Measurements from ENCODE around the gene PSMD13.

Gene PSMD13

DNA sequence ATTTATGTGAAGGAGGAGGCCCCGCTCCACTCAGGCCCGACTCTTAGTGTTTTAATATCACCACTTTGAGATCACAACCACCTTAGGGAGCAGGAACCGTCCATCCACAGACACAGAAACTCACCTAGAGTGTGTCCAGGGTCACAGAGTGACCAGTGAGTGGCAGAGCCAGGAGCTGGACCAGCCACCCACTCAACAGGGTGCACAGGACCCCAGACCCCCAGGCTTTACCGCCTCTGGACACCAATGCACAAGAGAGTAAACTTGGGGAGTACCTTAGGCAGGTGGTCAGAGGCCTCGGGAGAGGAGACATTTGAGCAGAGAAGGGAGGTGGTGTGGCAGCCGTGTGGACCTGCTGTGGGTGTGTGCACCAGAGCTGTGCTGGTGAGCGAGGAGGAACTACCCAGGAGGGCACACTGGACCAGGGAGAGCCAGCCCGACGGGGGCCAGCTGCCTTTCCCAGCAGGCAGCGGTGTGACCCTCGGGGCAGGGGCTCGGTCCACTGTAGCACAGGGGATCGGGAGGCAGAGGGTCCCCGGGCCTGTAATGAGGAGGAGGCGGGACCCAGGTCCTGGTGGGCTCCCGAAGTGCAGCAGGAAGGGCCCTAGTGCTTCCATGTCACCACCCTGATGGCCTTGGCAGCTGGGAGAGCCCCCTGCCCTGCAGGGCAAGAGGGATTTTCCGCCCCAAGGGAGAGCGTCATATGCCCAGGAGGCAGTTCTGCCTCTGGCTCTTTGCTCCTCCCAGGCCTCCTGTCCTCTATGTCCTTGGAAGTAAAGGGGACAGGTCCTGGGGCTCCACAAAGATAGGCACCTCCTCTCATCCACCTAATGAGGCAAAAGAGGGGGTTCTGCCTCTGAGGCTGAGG lies 33.9 kb downstream of the PSMD13 start:
- in situ Hi-C loops (cut with MboI; ENCODE audit: low sequenced_read_pairs), result no loop called here

- in situ Hi-C loops (cut with MboI; ENCODE audit: low sequenced_read_pairs), result no loop called here
These were observed 34.5 kb downstream of the PSMD13 start for GRCh38 chr11:271319-271715.

GRCh38 chr11:272195-272930 lies 35.6 kb downstream of the PSMD13 start:
- in situ Hi-C loops (cut with MboI; ENCODE audit: low sequenced_read_pairs), result no loop called here

DNA sequence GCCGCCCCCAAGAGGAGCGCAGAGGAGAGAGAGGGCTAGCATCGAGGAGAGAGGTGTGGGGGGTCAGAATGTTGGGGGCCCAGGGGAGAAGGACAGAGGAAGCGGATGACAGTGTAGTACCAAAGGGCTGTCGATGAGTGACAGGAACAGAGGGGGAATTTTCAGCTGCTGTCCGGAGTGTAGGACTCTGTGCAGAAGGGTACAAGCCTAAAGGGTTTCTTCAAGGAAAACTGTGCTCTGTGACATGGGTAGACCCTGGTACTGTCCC lies 36.1 kb downstream of the PSMD13 start:
- in situ Hi-C loops (cut with MboI; ENCODE audit: low sequenced_read_pairs), result no loop called here

DNA sequence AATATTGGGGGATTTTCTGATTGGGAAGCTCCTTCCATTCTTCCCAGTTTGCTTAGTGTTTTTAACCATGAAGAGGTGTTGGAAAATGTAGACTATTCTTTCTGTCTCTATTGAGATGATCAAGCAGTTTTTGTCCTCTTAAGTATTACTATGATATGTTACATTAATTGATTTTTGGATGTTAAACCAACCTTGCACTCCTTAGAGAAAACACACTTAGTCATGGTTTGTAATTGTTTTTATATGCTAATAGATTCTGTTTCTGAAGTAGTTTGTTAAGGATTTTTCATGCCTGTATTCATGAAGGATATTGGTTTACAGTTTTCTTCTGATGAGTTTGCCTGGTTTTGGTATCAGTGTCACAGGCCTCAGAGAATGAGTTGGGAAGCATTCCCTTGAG lies 39.4 kb downstream of the PSMD13 start:
- in situ Hi-C loops (cut with MboI; ENCODE audit: low sequenced_read_pairs), result no loop called here

DNA sequence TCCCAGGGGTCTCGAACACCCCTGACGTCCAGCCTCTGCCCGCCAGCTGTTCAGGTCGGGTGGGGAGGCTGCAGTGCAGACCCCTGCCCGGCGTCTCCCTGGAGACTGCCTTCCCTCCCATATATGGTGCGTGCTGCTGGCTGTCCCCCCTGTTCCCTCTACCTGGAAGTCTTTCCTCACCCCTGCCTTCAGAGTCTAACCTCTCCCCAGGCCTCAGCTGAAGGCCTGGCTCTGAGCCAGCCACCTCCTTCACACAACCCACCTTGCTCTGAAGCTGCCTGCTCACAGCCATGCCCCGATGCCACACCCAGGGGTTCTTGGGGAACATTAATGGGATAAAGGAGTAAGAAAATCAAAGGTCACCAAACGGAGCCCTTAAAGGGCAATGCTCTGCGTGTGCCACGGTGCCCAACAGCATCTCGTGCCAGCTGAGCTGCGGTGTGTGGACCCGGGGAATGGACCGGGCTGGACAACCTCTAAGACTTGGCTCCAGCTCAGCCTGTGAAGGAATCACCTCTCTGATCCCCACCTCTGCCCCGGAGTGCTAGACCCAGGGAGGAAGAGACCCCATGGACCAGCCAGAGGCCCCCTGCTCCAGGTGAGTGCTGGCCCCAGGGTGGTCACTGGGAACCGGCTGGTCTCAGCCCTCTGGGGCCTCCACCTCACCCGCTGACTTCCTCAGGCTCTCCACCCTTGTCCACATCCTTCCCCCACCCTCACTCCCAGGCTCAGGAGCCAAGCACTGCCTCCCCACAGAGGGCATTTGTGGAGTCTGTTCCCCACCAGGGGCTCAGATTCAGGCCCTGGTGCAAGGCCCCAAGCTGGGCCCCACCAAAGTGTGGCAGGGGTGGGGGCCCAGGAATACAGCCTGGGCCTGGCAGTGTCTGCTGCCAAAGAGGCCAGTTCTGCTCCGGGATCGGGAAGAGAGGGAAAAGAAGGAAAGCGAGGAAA lies 41.5 kb downstream of the PSMD13 start, which contains the start of gene NLRP6:
NLRP6 (plus strand) TSS at position 407 of the 951 bp plus-strand sequence; CDS start at position 570, 163 bp downstream.
- in situ Hi-C loops (cut with MboI; ENCODE audit: low sequenced_read_pairs), result no loop called here

- in situ Hi-C loops (cut with MboI; ENCODE audit: low sequenced_read_pairs), result no loop called here
These were observed 42.5 kb downstream of the PSMD13 start for GRCh38 chr11:279040-279965.

- in situ Hi-C loops (cut with MboI; ENCODE audit: low sequenced_read_pairs), result no loop called here
These were observed 43.4 kb downstream of the PSMD13 start for GRCh38 chr11:279966-280705.

DNA sequence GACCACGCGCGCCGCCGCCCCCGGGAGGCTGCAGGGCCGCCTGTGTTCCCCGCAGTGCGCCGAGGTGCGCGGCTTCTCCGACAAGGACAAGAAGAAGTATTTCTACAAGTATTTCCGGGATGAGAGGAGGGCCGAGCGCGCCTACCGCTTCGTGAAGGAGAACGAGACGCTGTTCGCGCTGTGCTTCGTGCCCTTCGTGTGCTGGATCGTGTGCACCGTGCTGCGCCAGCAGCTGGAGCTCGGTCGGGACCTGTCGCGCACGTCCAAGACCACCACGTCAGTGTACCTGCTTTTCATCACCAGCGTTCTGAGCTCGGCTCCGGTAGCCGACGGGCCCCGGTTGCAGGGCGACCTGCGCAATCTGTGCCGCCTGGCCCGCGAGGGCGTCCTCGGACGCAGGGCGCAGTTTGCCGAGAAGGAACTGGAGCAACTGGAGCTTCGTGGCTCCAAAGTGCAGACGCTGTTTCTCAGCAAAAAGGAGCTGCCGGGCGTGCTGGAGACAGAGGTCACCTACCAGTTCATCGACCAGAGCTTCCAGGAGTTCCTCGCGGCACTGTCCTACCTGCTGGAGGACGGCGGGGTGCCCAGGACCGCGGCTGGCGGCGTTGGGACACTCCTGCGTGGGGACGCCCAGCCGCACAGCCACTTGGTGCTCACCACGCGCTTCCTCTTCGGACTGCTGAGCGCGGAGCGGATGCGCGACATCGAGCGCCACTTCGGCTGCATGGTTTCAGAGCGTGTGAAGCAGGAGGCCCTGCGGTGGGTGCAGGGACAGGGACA lies 44.1 kb downstream of the PSMD13 start:
- in situ Hi-C loops (cut with MboI; ENCODE audit: low sequenced_read_pairs), result no loop called here

DNA sequence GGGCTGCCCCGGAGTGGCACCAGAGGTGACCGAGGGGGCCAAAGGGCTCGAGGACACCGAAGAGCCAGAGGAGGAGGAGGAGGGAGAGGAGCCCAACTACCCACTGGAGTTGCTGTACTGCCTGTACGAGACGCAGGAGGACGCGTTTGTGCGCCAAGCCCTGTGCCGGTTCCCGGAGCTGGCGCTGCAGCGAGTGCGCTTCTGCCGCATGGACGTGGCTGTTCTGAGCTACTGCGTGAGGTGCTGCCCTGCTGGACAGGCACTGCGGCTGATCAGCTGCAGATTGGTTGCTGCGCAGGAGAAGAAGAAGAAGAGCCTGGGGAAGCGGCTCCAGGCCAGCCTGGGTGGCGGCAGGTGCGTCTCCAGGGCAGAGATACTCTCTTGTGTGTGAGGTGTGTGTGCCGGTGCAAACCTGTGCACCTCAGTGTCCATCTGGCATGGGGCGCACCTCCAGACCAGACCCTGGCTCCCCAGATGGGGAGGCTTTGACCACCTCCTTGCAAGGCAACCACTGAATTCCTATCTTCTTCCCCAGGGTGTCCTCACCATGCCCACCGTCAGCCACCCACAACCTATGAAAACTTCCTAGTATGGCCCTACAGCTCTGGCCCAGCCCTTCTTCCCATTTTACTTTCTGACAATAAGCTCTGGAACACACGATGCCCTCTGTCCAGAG lies 44.8 kb downstream of the PSMD13 start:
- in situ Hi-C loops (cut with MboI; ENCODE audit: low sequenced_read_pairs), result no loop called here

DNA sequence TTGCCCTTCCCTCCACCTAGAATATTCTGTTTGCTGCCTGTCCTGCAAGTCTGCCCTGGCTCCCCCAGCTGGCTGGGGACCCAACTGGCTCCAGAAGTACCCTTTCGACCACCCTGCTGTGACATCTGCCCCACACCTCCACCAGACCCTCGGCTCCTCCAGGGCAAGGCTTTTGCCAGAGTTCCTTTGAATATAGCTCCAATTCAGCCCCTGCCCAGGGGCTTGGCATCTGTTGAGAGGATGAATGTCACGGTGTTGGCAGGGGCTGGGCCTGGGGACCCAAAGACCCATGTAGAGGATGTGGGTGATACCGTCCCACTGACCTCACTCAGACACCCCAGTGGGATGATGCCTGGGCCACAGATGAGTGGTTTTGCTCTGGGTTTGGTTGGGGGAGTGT lies 45.4 kb downstream of the PSMD13 start:
- in situ Hi-C loops (cut with MboI; ENCODE audit: low sequenced_read_pairs), result no loop called here

- in situ Hi-C loops (cut with MboI; ENCODE audit: low sequenced_read_pairs), result no loop called here
These were observed 46.0 kb downstream of the PSMD13 start for GRCh38 chr11:282630-283360.

GRCh38 chr11:283405-284104 lies 46.8 kb downstream of the PSMD13 start:
- in situ Hi-C loops (cut with MboI; ENCODE audit: low sequenced_read_pairs), result no loop called here

DNA sequence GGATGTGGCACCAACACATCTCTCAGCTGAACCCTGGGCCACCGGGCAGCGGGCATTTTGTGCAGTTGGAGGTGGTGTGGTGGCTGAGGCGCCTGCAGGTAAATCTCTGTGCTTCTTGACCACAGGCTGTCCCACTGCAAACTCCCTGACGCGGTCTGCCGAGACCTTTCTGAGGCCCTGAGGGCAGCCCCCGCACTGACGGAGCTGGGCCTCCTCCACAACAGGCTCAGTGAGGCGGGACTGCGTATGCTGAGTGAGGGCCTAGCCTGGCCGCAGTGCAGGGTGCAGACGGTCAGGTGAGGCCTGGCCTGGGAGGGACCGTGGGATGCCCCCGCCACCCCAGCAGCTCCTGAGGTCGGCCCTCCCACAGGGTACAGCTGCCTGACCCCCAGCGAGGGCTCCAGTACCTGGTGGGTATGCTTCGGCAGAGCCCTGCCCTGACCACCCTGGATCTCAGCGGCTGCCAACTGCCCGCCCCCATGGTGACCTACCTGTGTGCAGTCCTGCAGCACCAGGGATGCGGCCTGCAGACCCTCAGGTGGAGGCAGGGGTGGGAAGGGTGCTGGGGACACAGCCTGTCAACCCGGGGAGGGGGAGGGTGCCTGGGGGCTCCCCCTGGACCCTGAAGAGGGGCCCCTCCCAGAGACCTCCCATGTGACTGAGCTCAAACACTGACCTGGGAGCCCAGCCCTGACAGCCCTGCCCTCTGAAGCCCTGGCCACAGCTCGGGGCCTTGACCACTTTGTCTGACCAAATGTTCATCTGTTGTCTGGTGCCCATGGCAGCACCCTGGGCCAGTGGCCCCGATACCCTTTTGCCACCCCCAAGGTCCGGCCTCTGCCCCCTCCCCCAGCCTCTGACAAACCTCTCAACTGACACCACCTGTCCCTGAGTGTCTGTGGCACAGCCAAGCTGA lies 47.6 kb downstream of the PSMD13 start:
- in situ Hi-C loops (cut with MboI; ENCODE audit: low sequenced_read_pairs), result no loop called here

- in situ Hi-C loops (cut with MboI; ENCODE audit: low sequenced_read_pairs), result no loop called here
These were observed 48.5 kb downstream of the PSMD13 start for GRCh38 chr11:285021-285893.

Measured in hTERT RPE-1 (cell line).